Stimulated activated CD8-positive, alpha-beta memory T cell treated with anti-CD3 and anti-CD28 coated beads, Interleukin-7, amount 100 ng/mL, for 24 hours (primary cell): ENCODE measurements around the gene TLX2.

Source experiments
- DNase-seq: peaks from one replicate; pipeline ENCODE4 v3.0.0-alpha.2; 2020; ENCODE audit warnings: low read depth

The TLX2 gene

DNA sequence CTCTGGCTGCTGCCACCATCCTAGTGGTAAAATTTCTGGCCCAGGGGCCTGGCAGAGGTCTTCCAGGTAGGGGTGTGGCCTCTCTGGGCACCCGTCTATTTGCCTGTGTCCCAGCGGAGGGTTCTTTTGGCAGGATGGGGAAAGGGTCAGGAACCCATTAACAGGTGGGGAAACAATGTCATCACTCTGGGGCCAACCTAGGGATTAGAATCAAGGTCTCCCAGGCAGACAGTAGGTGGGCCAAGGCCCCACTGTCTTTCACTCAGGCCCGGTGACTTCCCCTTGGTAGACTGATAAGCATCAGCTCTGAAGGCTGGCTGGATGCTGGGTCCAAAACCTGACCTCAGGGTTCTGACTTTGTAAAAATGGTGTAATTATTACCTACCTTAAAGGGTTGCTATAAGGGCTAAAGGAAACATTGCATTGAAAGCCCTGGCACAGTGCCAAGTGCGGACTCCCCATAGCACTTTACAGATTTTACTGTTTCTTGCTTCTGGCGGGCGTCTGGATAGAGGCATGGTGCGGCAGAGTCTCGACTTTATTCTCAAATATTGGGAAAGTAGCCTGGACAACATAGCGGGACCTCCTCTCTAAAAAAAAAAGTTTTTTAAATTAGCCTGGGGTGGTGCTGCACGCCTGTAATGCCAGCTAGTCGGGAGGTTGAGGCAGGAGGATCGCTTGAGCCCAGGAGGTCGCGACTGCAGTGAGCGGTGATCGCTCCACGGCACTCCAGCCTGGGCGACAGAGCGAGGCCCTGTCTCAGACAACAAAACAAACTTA lies 17.1 kb upstream of the TLX2 start:
- no peak for DNase-seq

DNA sequence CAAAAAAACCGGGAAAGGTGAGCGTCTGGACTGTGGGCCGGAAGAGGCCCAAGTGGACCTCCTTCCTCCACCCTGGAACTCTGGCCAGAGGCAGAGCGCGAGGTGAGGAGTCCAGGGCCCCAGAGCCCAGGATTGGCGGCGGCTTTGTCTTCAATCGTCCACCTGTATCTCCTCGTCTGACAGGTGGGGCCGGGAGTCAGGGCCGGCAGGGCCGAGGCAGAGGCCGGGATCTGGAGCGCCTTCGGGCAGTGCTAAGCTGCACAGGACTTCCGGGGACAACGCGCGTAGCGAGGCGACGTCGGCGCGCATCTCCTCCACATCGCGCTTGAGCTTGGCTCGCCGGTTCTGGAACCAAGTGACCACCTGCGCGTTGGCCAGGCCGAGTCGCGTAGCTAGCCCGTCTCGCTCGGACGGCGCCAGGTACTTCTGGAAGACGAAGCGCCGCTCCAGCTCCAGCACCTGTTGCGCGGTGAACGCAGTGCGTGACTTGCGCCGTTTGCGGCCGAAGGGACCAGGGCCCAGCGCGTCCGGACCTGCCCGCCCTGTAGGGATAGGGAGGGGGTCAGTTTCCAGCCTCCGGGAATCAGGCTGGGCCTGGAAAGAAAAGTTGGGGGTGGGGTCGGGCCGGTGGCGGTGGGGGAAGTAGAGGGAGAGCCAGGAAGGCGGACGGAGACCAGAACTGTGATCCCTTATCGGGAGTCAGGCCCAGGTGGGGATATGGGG lies 16.3 kb upstream of the TLX2 start:
- no peak for DNase-seq

DNA sequence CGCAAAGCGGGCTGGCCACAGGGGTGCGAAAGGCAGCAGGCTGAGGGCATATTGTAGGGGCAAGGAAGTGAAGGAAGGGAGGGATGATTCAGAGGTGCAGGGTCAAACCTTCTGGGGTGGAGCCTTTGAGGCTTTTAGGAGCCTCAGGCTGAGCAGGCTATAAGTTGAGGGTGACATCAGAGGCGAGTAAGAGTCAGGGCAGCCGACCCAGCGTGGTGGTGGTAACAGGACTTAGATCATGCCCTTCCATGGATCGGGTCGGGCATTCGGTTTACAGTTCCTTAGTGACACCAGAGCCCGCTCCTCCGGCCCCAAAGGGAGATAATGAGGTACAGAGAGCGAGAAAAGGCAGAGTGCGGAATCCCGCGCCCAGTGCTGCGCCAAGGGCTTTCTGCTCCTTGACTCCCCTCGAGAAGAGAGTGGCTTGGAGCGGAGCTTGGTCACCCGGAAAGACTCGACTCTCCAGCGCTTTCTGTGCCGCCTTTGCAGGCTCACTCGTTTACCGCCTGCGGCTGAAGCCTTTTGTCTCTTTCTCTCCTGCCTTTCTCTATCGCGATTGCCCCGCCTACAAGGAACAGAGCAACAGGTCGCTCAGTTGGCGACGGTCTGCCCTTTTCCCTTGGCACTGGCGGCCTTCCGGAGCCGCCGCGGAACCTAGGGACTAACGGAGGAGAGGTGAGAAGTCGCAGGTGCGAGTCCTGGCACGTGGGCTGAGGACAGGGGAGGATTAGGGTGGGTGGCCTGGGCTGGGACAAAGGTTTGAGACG lies 15.6 kb upstream of the TLX2 start:
- no peak for DNase-seq

DNA sequence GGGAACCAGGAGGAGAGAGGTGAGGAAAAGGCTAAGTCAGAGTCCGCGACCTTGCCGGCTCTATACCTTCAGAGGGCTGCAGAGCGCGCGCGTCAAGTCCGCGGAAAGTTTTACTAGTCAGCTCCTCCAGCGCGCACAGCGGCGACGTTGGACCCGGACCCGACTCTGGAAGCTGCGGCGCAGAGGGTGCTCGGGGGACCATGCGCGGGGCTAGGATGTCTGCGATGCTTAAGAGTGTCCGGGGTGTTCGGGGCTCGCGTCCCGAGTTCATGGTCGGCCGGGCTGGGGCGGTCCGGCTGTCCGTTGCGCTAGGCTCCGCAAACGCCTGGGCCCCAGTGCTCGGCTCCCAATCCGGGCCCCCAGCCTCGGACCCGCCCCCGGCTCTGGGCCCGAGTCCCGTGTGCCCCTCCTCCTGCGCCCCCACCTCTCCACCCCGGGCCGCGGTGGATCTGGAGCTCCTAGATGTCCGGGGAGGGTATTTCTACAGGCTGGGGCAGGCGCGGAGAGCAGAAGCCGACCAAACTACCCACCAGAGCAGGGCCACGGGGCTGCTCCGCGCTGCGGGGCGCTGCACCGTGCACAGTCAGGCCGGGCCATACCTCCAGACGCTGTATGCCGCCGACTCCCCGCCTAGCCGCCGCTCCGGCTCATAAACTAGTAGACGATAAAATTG lies 14.8 kb upstream of the TLX2 start, which contains the start of gene LBX2:
TSS of gene LBX2 (minus strand) at position 337 of the 673 bp plus-strand sequence. CDS start at position 271, 66 bp downstream.
- DNase-seq, result no peak

DNA sequence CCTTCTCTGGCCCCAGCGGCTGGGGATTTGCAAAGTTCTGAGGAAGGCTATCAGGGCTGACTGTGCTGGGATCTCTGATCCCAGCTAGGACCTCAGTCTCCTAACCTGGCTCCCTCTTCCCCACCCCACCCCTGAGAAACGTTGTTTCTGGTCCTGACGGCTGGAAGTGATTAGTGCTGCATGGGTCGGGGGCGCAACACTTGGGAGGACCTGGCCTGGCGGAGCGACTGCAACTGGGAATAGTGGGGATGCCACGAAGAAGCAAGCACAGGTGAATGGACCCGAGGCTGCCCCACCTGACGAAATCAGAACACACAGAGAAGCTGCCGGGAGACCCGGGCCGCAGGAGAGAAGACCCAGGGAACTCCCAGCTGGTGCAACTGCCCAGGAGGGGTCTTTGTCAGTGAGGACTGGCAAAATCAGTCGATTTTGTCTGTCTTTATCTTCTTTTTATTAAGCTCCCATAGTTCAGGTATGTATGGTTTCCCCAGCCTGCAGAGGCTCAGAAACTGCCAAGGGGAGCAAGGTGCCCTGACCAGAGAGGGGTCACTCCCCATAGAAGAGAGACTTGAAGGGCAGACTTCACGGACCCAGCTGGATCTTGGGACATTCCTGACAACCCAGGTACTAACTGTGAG lies 14.2 kb upstream of the TLX2 start:
- DNase-seq, result no peak

DNA sequence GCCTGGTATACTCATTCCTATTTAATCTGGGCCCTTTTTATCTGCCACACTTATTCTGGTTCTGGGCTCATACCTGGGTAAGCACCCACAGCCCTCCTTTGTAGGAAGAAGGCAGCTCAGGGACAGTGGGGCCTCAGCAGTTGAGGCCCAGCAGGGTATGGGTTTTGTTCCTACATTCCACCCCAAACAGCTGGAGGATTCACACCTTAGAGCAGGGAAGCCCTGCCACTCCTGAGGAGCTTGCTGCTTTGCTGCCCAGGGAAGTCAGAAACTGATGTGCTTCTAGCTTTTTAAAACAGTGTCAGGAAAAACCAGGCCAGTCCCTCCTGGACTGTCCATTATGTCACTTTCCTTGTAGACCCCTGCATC lies 13.7 kb upstream of the TLX2 start:
- no peak for DNase-seq

DNA sequence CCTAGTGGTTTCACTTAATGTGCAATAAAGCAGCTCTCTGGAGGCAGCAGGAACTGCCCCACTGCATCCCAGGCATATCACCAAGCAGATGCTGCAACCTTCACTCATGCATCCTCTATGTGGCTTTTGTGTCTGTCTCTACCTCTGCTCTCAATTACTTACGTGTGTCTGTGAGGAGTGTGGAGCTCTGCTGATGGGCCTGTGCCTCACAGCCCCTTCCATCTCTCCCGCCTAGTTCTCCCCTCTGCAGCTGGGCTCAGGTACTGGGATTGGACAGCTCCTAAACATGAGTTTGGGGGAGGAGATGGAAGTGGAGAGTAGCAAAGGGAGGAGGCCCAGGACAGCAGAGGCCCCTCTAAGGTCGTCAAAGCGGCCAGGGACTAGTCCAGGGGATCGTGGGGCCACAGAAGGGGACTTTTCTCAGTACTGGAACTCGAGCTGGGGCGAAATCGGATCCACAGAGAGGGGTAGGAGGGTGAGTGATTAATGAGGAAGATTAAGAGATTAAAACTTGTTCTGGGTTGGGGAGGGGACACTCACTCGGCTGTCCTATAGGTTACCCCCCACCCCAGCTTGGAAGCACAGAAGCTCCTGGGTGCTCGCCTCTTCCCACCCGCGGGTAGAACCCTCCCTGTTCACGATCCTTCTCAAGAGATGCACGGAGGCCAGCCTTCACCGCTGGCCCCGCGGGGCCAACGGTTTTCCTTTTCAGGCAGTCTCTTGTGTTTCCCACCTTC lies 12.7 kb upstream of the TLX2 start:
- DNase-seq, result no peak

DNA sequence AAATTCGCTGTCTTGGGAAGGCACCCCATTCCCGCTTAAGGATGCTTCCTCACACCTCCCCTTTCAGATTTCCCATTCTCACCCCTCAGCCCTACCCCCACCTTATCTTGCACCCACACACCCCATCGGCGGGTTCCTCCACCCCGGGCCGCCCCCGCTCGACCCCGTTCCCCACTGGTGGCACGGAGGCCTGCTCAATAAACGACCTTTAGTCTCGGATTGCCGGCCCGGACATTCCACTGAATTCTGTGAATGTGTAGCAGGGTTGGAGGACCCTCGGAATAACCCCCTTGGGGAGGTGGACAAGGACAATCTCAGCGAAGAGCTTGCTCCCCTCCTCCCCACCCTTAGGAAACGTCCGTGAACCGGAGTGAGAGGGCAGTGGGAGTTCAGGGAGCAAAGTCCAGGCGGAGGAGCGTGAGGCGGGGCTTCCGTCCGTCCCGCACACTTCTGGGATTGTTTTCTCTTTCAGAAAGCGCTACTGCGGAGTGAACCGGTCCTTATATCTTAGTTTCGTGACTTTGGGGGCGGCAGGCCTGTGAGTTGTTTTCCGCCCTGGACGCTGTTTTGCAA lies 12.0 kb upstream of the TLX2 start:
- no peak for DNase-seq

DNA sequence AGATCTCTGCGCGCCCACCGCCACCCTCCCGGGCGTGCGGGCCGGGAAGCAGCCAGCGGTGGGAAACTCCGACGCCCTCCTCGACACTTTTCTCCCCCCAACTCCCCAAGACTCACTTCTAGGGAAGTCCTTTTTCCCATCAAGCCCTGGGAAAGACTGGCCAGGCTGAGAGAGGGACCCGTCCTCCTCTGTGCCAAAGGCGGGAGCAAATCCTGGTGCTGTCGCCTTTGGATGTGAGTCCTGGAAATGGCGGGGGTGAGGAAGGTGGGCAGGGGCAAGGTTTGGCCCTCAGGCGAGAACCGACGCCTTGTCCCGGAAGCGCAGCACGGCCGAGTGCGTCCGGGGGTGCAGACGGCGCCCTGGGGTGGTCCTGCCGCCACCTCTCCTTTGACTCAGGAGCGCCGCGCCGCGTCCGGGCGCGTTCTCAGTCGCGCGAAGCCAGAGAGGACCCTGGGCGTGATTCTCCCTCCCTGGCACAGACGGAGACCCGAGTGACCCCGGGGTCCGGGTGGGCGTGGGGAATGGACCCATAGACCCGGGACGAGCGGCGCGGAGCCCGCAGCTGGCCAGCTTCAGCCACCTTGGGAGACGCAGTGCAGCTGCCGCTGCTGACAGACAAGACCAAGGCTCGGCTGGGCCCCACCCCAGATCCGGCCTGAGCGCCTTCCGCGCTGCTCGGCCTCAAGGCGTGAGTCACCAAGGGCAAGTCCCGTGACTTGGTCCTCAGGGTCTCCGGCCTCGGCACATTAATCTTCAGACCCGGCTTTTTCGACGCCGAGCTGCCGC lies 11.3 kb upstream of the TLX2 start:
- no peak for DNase-seq

DNA sequence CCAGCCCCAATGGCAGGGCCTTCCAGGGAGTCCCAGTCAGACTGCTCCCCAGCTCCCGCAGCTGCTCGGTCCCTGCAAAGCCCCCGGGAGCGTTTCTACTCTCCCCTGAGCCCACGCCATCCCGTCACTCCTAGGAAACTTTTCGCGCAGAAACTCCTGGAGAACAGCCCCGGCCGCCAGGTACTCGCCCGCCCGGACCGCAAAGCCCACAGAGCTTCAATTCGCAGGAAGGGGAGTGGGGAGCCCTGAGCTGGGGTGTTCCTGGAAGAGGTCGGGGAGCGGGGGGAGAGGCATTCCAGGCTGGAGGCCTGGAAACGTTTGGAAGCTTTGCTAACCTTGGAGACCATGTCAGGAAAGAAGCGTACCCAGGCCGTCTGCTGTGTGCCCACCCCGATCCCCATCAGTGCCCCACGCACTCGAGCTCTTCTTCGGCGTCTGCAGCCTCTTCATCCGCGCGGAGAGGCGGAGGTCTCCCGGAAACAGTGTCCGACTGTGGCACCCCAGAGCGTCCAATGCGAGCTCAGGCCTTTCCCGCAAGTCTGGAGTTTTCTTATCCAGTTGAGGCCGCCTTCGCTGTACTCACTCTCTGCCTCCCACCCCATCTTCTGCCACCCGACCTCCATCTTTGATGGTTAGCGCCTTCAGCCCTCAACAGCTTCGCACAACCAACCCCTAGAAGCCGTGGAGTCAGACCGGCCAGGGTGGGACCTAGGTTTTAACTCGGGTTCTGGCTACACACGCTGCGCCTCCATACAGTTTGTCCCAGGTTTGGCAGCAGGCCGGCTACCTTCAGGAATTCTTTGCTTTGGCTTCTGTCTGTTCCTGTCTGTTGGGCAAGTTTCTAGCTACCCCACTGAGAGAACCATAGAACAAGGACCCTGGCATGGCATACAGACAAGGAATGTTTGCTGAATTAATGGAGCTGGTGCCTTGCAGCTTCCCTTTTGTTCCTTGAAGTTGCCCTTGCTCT lies 10.5 kb upstream of the TLX2 start:
- no peak for DNase-seq

DNA sequence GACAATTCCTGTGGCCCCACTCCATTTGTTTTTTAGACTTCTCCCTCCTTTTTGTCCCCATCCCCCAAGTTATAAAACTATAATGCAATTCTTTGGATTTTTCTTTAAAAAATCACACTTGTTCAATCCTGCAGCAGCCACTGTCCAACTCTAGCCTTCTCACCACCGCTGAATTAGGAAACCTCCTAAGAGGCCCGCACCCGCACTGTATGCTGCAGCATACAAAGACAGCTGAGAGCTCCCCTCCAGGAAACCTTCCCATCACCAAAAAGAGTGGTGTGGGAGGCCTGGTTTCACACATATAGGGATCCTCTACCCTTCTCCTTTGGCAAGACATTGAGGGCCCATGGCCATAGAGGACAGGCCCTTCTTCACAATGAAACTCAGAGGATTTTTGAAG lies 9.7 kb upstream of the TLX2 start:
- DNase-seq, result no peak

DNA sequence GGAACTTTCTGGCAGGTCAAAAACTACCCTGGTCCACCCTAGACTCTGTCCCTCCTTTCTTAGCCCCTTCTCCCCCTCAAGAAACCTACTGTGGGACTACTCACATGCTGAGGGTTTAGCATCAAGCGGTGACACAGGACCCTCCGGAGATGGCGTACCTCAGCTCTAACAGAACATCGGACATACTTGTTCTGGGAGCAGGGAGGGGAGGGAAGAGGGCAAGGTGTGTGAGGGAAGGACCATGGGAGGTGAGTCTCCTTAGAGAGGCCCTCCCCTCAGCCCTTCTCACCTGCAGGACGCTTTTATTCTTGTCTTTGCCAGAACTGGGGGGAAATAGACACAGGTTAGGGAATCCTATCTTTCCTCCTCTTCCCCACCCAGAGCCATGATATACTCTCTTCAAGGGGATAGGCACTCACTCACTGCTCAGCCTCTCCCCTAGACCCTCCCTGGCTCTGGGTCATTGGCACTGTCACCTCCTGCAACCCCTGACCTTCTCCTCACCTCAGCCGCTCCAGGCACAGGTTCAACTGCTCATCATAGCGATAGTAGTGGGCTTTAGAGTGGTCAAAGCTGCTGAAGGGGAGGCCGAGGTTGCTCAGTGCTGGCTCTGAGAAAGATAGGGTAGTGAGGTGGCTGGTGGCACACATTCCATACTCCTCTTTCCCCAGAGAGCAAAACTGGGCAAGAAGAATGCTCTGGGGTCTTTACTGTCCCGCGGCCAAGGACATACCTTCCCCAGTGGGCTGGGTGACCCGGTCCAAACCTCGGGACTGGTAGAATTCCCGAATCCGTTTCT lies 8.6 kb upstream of the TLX2 start:
- no peak for DNase-seq

DNA sequence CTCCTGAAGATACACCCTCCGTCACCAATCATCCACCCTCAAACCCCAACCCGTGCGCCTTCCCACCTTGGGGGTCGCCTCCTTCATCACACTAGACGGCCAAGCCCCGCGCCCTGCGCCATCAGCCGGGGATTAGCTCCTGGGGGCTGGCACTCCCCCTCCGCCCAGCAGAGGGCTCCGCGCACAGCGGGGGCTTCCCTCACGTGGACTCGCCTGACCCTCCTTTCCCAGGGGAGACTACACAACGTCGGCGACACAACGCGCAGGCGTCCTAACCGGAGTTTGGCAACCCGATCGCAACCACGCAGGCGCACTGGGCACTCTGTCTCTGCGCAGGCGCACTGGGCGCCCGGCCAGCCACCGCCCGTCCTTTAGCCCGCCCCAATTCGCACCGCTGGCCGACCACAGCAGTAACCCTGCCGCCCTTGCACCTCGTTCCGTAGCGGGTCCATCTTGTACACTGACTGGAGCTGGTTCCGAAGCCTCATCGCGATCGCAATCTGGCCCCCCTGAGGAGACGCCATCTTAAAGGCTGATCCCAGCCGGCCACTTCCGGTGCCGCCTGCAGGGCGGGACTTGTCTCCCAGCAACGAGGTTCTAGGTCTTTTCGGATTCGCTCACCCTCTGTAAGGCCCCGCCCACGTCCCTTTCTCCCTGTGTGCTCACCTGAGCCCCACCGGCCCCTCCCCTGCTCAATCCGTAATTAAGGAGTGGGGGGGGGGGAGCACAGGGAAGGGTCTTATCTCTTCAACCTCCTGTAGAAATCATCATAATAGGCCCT lies 6.9 kb upstream of the TLX2 start, which contains the start of gene PCGF1:
TSS of gene PCGF1 (minus strand) at position 551 of the 781 bp plus-strand sequence. CDS start at position 524, 27 bp downstream.
- peak; percentile 99 for DNase-seq

DNA sequence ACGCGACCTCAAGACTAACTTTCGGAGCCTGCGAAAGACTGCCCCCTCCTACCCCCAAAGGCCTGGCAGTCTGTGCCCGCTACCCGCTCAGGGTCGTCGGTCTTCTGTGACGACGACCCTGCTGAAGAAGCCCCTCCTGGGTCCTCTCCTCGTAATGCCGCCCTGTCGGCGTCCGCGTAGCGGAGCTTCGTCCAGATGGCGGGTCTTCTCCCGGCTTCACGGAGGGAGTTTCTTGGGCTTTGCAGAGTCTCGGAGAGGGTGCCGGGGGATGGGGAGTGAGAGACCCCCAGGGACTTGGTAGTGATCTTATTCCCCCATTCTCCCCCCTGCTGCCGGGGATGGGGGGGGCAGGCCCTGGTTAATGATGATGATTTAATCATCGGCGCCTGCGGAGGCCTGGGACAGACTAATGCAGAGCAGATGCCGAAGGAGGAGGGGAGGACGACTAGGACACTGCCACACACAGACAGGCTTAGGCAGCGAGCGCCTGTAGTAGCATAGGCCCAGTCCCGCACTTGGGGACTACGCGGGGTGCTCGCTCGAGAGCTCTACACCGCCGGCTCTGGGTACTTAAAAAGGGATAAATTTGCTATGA lies 6.2 kb upstream of the TLX2 start:
- no peak for DNase-seq

DNA sequence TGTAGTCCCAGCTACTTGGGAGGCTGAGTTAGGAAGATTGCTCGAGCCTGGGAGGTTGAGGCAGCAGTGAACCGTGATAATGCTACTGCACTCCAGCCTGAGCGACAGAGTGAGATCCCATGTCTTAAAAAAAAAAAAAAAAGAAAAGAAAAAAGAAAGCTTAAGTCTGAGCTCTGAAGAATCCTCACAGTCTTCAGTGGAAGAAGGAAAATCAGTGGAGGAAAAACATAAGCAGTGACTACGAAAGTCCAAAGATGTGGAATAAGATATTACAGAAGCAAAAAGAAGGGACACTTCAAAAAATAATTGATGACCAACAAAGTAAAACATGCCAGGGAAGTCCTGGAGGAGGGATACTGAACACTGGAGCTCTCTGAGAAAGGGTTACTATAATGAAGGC lies 4.0 kb upstream of the TLX2 start:
- DNase-seq, result no peak
